Nephron (organoid): ENCODE results near the gene JSRP1.

ENCODE experiments used
- H3K27ac Mint-ChIP-seq, 3 experiments: 2 replicates each; pipeline ENCODE4 v1.8.0; 2020; ENCODE audit warnings: mixed read lengths in 3 of 3, mild to moderate bottlenecking in 2 of 3, moderate library complexity in 1 of 3
- H3K27me3 Mint-ChIP-seq: 2 replicates; pipeline ENCODE4 v1.8.0; 2021; ENCODE audit warnings: low read depth, mild to moderate bottlenecking, moderate library complexity, mixed read lengths
- H3K36me3 Mint-ChIP-seq: 2 replicates; pipeline ENCODE4 v1.8.0; 2020; ENCODE audit warnings: low read depth, mixed read lengths
- H3K4me1 Mint-ChIP-seq: 2 replicates; pipeline ENCODE4 v1.8.0; 2020; ENCODE audit warnings: mixed read lengths
- H3K4me3 Mint-ChIP-seq, 3 experiments: 2 replicates each; pipeline ENCODE4 v1.8.0; 2020; ENCODE audit warnings: mild to moderate bottlenecking in 3 of 3, mixed read lengths in 3 of 3, moderate library complexity in 2 of 3
- H3K9me3 Mint-ChIP-seq: 2 replicates; pipeline ENCODE4 v1.8.0; 2020; ENCODE audit warnings: mixed read lengths
- CTCF ChIP-seq, 3 experiments: fragments of 200-600 bp; sonication (generic); IDR thresholded peaks; one replicate each; pipeline ENCODE4 v1.5.0; 2021; ENCODE audit warnings: antibody characterized with exemption in 3 of 3; ENCODE audit not compliant: unreplicated experiment in 3 of 3

Gene JSRP1

DNA sequence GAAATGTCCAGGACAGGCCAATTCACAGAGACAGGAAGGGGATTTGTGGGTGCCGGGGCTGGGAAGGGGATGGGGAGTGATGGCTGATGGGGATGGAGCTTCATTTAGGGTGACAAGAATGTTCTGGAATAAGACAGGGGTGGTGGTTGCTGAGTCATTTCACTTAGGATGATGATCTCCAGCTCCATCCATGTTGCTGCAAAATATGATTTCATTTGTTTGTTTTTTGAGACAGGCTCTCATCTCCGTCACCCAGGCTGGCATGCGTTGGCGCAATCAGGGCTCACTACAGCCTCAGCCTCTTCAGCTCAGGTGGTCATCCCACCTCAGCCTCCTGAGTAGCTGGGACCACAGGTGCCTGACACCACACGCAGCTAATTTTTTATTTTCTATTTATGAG lies 3.1 kb upstream of the JSRP1 start:
- Mint-ChIP-seq H3K9me3 (no peaks in the 10 kb centered on the region), H3K27me3 (no peaks in the 10 kb centered on the region), H3K36me3 (no peaks in the 10 kb centered on the region), H3K27ac (no peak overlapping the region), H3K4me3 (no peak overlapping the region), H3K4me1 (no peaks in the 10 kb centered on the region)
- TF ChIP-seq CTCF (IDR thresholded peaks at IDR 0.05; ENCODE audit: unreplicated experiment in 3 of 3): no peak

DNA sequence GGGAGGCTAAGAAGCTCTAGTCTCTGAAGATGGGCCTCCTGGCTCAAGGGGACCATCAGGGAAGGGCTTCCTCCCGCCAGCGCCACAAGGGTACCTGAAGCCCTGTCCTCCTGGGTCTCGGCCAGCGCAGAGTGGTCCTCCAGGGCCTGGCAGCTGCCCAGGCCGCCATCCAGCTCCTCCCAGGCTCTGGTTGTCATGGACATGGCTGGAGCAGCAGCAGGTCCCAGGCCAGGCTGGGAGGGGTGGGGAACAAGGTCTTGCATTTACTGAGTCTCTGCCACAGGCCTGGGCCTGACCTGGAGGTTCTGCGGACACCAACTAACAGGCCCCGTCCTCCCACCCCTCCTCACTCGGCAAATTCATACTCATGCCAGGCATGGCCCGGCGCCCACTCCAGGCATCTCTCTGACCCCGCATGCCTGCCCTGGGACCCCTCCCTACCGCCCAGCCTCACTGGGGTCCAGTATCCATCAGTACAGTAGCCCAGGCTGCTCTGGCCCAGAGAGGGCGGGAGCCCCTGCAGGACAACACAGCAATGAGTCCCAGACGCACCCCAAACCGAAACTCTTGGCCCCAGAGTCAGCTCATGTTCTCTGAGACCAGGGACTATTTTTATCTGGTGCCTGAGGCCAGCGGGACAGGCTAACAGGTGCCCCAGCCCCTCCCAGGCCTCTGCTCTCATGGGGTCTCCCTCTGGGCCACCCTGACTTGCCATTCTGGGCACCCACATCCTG lies 938 bp downstream of the JSRP1 start:
- Mint-ChIP-seq H3K27me3 (peaks cover 11% of the 10 kb centered on the region), H3K36me3 (no peaks in the 10 kb centered on the region), H3K4me1 (peaks cover 5% of the 10 kb centered on the region), H3K9me3 (no peaks in the 10 kb centered on the region), H3K27ac (no peak overlapping the region), H3K4me3 (peak overlapping the region in 2 of 3 experiments; percentile 16 to 83)
- no peak for TF ChIP-seq CTCF (IDR thresholded peaks at IDR 0.05; ENCODE audit: unreplicated experiment in 3 of 3)

GRCh38 chr19:2254064-2254872 lies 1.9 kb downstream of the JSRP1 start:
- peaks cover 5% of the 10 kb centered on the region for H3K4me1 Mint-ChIP-seq
- H3K9me3 Mint-ChIP-seq: no peaks in the 10 kb centered on the region
- H3K4me3 Mint-ChIP-seq: peak overlapping the region; percentile 74 to 79 (median 79)
- H3K27ac Mint-ChIP-seq: peak overlapping the region in 2 of 3 experiments; percentile 42 to 45
- TF ChIP-seq CTCF (IDR thresholded peaks at IDR 0.05; ENCODE audit: unreplicated experiment in 3 of 3): peak; percentile 54 to 56 (median 55)
- peaks cover 11% of the 10 kb centered on the region for H3K27me3 Mint-ChIP-seq
- H3K36me3 Mint-ChIP-seq: no peaks in the 10 kb centered on the region

DNA sequence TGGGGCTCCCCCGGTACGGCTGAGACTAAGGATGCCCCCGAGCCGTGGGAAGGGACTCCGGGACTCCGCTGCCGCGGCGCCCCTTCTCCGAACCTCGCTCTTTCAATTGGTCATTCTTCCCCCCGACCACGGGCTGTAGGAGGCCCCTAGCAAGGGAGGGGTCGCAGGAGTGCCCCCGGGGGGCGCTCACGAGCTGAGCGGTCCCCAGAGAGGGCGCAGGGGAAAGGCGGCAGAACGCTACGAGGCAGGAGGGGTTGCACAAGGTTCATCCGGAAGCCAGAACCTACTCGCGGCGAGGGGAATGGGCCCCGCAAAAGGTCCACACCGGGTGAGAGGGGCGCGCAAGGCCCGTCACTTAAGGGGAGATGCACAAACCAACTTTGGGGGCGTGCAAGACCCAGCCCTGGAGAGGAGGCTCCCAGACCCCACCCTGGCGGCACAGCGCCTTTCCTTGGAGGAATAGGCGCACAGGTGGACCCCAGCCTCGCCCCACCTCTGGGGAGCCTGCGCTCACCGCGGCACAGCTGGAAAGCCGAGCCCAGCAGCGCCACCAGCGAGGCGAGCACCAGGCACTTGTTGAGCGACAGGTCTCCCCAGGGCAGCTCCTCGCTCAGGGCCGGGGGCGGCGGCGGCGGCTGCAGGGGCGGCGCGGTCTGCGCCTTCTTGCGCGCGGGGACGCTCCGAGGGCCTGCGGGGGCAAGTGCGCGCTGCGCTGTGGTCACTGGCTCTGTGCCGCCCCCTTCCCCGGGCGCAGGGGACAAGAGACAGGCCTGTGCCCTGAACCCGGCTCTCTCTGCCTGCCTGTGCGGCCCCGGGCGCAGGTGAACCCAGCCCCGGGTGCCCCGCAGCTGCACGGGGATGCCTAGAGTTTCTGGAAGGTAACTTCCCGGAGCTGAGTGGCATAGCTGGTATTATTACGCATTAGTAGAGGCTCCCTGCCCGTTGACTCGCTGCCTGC lies 2.8 kb downstream of the JSRP1 start:
- TF ChIP-seq CTCF (IDR thresholded peaks at IDR 0.05; ENCODE audit: unreplicated experiment in 3 of 3): no peak
- H3K9me3 Mint-ChIP-seq: no peaks in the 10 kb centered on the region
- peaks cover 5% of the 10 kb centered on the region for H3K4me1 Mint-ChIP-seq
- peak overlapping the region; percentile 74 to 79 (median 79) for H3K4me3 Mint-ChIP-seq
- H3K36me3 Mint-ChIP-seq: no peaks in the 10 kb centered on the region
- H3K27me3 Mint-ChIP-seq: peaks cover 11% of the 10 kb centered on the region
- peak overlapping the region in 2 of 3 experiments; percentile 42 to 45 for H3K27ac Mint-ChIP-seq

DNA sequence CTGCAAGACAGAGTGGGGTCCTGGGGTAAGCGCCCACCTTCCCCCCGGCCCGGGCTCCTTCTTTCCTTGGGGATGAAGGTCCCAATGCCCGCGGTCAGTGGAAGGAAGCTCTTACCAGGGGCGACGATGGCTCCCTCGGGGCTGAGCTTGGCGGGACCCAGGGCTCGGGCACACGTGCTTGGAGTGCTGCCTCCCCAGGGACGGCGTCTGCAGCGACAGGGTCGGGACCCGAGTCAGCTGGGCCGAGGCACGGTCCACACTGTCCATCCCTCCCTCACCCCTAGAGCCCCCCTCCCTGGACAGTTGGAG lies 3.5 kb downstream of the JSRP1 start:
- no peaks in the 10 kb centered on the region for H3K9me3 Mint-ChIP-seq
- no peaks in the 10 kb centered on the region for H3K36me3 Mint-ChIP-seq

More for the DNA sequence above, 3.5 kb downstream of the JSRP1 start:
- no peak overlapping the region for H3K27ac Mint-ChIP-seq
- H3K27me3 Mint-ChIP-seq: peaks cover 11% of the 10 kb centered on the region
- H3K4me3 Mint-ChIP-seq: no peak overlapping the region
- TF ChIP-seq CTCF (IDR thresholded peaks at IDR 0.05; ENCODE audit: unreplicated experiment in 3 of 3): no peak
- peaks cover 5% of the 10 kb centered on the region for H3K4me1 Mint-ChIP-seq
